ENCODE measurements around the gene C11orf42. TPM values are rescaled to one million over a fixed set of nuclear protein-coding genes. Genes with fewer than 3 reads are reported as not detected.

Gene C11orf42
- total RNA-seq, 1 donor from 2014 or later = not detected

- DNase-seq (ENCODE audit: low read depth, low spot score) = no peak
- Mint-ChIP-seq H3K4me1 (peaks cover 22% of the 10 kb centered on the region), H3K9me3 (no peaks in the 10 kb centered on the region), H3K27me3 (ENCODE audit: low read depth) (peaks cover 5% of the 10 kb centered on the region), H3K27ac (ENCODE audit: unreplicated experiment) (no peak overlapping the region), H3K4me3 (no peak overlapping the region), H3K36me3 (ENCODE audit: low read depth) (no peaks in the 10 kb centered on the region)
- no peak for TF ChIP-seq CTCF (conservative IDR thresholded peaks at IDR 0.05)
These were observed 32.5 kb downstream of the C11orf42 start for GRCh38 chr11:6237761-6238302.

- Mint-ChIP-seq H3K36me3 (ENCODE audit: low read depth) (no peaks in the 10 kb centered on the region), H3K9me3 (no peaks in the 10 kb centered on the region), H3K27ac (ENCODE audit: unreplicated experiment) (no peak within 1 kb of the TSS), H3K27me3 (ENCODE audit: low read depth) (peaks cover 16% of the 10 kb centered on the region), H3K4me3 (no peak within 1 kb of the TSS), H3K4me1 (peaks cover 16% of the 10 kb centered on the region)
- no peak for TF ChIP-seq CTCF (conservative IDR thresholded peaks at IDR 0.05)
- no peak for DNase-seq (ENCODE audit: low read depth, low spot score)
These were observed 33.5 kb downstream of the C11orf42 start, which contains the start of gene CNGA4 for GRCh38 chr11:6238902-6239301. CNGA4 (plus strand) TSS chr11:6239089; CDS start chr11:6239207, 118 bp downstream.

- H3K9me3 Mint-ChIP-seq = no peaks in the 10 kb centered on the region
- peaks cover 17% of the 10 kb centered on the region for H3K27me3 Mint-ChIP-seq (ENCODE audit: low read depth)
These were observed 34.8 kb downstream of the C11orf42 start for GRCh38 chr11:6240139-6240538.

GRCh38 chr11:6240781-6241180 is 35.4 kb downstream of the C11orf42 start:
- H3K36me3 Mint-ChIP-seq (ENCODE audit: low read depth) = no peaks in the 10 kb centered on the region
- H3K4me3 Mint-ChIP-seq = no peak overlapping the region
- DNase-seq (ENCODE audit: low read depth, low spot score) = no peak
- peaks cover 22% of the 10 kb centered on the region for H3K27me3 Mint-ChIP-seq (ENCODE audit: low read depth)
- TF ChIP-seq CTCF (conservative IDR thresholded peaks at IDR 0.05) = no peak
- H3K27ac Mint-ChIP-seq (ENCODE audit: unreplicated experiment) = no peak overlapping the region
- H3K4me1 Mint-ChIP-seq = no peaks in the 10 kb centered on the region
- no peaks in the 10 kb centered on the region for H3K9me3 Mint-ChIP-seq

More at GRCh38 chr11:6240139-6240538, 34.8 kb downstream of the C11orf42 start:
- TF ChIP-seq CTCF (conservative IDR thresholded peaks at IDR 0.05) = no peak
- Mint-ChIP-seq H3K4me3 (no peak overlapping the region), H3K27ac (ENCODE audit: unreplicated experiment) (no peak overlapping the region), H3K4me1 (peaks cover 4% of the 10 kb centered on the region), H3K36me3 (ENCODE audit: low read depth) (no peaks in the 10 kb centered on the region)
- DNase-seq (ENCODE audit: low read depth, low spot score) = no peak

GRCh38 chr11:6241316-6241715 is 36.0 kb downstream of the C11orf42 start:
- Mint-ChIP-seq H3K27me3 (ENCODE audit: low read depth) (peaks cover 22% of the 10 kb centered on the region), H3K36me3 (ENCODE audit: low read depth) (no peaks in the 10 kb centered on the region)
- no peak for TF ChIP-seq CTCF (conservative IDR thresholded peaks at IDR 0.05)

More at GRCh38 chr11:6241316-6241715, 36.0 kb downstream of the C11orf42 start:
- no peaks in the 10 kb centered on the region for H3K9me3 Mint-ChIP-seq
- DNase-seq (ENCODE audit: low read depth, low spot score) = no peak
- H3K4me1 Mint-ChIP-seq = no peaks in the 10 kb centered on the region
- no peak overlapping the region for H3K4me3 Mint-ChIP-seq
- H3K27ac Mint-ChIP-seq (ENCODE audit: unreplicated experiment) = no peak overlapping the region
